LHCN-M2 (cell line): Measurements from ENCODE around the gene UBE2B. TPM values are rescaled to one million over a fixed set of nuclear protein-coding genes. Genes with fewer than 3 reads are reported as not detected.
"Not testable (repeated sequence)": the region's sequence is repeated elsewhere in the genome, so short reads cannot be mapped to it uniquely, and the experiment has no call there.

Source experiments
- DNase-seq: peaks from one replicate; pipeline ENCODE4 v3.0.0-alpha.2; 2012; ENCODE audit warnings: low read depth
- polyA plus RNA-seq: library from polyadenylated mRNA; unstranded; fragments of >200 nt; gene quantifications from one replicate; pipeline ENCODE4 v1.2.1, GENCODE V29; 2012; ENCODE audit warnings: missing spikeins
- total RNA-seq: library from RNA; depleted of rRNA; stranded (reverse); fragments of >200 nt; gene quantifications from 2 replicates; pipeline ENCODE4 v1.2.3, GENCODE V29; 2014; rRNA removed

The UBE2B gene
- 7.2 and 13.2 TPM in 2 replicates for total RNA-seq
- 48.9 TPM for polyA plus RNA-seq

DNA sequence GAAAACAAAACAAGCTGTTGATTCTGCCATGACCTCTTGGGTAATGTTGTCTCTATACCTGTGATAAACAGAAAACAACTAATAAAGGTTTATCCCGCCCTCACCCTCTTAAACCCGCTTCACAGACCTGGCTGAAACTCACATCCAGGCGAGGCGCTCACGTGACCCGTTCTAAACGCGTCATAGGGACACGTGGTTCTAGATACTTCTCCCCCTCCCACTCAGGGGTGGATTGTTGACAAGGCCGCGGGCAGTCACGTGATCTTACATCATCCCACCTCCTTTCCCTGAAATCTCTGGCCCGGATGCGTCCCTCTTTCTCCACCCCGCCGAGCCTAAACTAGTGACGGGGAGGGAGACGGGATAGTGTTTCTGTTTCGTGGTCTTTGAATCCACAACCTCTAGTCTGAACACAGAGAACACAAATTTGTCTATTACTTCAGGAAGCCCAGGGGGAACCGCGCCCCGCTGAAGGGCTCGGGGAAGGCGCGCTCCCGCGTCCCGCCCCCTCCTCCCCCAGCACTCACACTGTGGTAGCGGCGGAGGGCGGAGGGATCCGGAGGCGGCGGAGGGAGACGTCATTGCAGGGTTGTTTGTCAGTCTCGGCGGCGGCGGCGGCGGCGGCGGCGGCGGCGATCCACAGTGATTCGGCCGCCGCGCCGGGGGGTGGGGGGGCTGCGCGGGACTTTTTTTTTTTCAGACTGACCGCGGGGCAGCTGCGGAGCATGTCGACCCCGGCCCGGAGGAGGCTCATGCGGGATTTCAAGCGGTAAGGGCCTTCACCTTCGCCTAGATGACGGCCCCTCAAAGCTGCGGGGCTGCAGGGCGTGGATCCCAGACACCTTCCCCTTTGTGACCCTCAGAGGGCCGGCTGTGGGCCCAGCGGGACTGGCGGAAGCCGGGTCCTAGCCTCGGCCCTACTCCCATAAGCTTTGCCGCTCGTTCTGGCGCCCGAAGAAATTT is at the start of gene UBE2B:
Gene UBE2B, plus strand, starts transcription at position 699 of the 963 bp plus-strand sequence. Its CDS starts 27 bp downstream, at position 726.
- DNase-seq = peak; percentile 100

DNA sequence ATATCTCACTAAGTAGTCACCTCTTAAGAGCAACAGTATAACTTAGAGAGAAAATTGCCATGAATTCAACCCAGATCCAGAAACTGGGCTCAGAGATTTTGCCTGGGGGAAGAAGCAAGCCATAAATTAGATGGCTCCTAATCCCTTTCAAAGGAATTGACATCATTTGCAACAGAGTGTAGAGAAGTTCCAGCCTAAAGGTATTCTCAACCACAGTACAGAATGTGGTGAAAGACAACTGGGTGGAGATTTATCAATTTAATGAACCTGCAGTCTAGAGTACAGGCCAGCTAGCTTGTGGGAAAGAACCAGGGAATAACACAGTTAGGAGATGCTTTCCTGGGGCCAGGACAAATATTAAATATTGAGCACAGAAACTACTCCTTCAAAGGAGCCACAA is 44.0 kb upstream of the UBE2B start:
- DNase-seq = no peak

DNA sequence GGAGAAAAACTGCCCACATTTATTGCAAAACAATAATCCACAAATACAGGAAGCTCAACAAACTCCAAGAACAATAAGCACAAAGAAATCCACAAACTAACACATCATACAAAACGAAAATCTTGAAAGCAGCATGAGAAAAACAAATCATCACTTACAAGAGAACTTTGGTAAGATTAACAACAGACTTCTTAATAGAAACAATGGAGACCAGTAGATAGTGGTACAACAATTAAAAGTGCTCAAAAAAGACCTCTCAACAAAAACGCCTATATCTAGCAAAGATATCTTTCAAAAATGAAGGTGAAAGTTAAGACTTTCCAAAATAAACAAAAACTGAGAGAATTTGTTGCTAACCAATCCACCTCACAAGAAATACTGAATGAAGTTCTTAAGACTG is 42.8 kb upstream of the UBE2B start:
- DNase-seq = peak; percentile 5

DNA sequence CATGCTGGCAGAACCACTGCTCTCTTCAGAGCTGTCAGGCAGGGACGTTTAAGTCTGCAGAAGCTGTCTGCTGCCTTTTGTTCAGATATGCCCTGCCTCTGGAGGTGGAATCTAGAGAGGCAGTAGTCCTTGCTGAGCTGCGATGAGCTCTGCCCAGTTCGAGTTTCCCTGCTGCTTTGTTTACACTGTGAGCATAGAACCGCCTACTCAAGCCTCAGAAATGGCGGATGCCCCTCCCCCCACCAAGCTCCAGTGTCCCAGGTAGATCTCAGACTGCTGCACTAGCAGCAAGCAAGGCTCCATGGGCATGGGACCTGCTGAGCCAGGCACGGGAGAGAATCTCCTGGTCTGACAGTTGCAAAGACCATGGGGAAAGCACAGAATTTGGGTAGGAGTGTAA is 34.5 kb upstream of the UBE2B start:
- not testable (repeated sequence) for DNase-seq

DNA sequence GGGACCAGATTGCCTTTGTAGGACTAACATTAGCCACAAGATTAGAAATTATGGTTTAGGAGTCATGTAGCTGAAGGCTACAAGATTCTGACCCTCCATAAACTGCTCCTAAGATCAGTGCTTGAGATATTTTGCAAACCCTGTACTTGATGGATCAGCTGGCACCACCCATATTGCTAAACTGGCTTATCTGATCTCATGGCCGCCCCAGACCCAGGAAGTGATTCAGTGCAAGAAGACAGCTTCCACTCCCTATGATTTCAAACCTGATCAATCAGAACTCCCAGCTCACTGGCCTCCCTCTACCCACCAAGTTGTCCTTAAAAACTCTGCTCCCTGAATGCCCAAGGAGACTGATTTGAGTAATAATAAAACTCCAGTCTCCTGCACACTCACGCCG is 27.9 kb upstream of the UBE2B start:
- not testable (repeated sequence) for DNase-seq

DNA sequence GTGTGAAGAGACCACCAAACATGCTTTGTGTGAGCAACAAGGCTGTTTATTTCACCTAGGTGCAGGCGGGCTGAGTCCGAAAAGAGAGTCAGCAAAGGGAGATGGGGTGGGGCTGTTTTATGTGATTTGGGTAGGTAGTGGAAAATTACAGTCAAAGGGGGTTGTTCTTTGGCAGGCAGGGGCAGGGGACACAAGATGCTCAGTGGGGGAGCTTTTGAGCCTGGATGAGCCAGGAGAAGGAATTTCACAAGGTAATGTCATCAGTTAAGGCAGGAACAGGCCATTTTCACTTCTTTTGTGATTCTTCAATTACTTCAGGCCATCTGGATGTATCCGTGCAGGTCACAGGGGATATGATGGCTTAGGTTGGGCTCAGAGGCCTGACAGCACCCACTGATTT is 25.9 kb upstream of the UBE2B start:
- DNase-seq = not testable (repeated sequence)

DNA sequence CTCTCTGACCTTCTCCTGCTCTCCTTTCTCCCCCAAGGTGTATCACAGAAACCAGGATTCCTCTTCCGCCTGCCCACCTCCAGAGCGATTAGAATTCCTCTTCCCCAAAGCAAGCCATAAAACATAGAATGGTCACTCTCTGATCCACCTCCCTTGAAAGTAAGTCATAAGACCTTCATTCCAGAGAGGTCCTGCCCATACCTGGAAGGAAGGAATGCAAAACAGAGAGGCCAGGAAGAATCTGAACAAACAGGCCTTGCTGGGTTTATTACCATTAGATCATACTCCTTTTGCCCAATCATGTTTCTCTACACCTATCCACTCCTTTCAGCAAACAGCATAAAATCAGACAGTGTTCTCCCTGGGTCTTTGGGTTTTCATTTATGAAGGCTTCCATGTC is 25.4 kb upstream of the UBE2B start:
- no peak for DNase-seq

DNA sequence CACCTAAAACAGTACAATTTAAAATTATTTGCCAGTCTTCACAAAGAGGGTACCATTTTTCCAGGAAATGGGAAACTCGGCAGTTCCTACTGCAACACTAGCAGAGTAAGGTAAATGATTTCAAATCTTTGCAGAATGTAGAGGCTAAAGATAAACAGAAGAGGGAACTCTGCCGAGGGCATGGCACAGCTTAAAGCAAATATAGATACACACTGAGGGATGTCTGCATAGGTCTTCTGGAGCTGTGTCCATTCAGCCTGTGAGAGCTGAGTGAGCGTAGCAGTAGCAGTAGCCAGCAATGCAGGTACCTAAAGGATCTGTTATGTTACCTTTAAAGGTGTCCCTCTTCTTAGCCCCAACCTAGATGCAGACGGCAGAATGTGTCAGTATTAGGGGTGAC is 21.9 kb upstream of the UBE2B start:
- DNase-seq = no peak

DNA sequence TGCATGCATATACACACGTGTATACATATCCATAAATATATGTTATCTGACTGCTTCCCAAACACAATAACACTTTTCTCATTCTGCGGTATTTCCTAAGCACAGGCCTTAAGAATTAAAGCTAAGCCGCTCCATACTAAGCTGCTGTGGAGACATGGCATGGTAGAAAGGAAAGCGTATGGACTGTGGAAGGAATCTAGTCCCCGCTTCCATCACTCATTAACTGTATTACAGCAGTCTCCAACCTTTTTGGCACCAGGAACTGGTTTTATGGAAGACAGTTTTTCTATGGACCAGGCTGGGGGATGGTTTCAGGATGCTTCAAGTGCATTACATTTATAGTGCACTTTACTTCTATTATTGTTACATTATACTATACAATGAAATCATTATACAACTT is 15.7 kb upstream of the UBE2B start:
- DNase-seq = no peak

DNA sequence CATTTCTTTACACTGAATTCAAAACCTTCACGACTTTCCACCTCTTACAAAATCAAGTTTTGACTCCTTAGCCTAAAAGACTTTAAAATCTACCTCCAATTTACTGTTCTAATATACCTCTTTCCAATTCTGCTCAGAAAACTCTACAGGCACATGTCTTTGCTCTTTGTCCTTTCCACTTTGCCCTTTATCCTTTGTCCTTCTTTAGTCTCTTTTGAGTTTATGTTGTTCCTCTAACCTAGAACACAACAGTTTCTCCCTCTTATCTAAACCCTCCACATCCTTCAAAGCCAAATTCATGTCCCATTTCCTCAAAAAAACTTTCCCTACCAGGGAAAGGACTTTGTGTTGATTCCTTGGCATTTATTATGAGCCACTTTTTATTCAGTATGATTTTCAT is 5.8 kb upstream of the UBE2B start:
- DNase-seq = no peak

DNA sequence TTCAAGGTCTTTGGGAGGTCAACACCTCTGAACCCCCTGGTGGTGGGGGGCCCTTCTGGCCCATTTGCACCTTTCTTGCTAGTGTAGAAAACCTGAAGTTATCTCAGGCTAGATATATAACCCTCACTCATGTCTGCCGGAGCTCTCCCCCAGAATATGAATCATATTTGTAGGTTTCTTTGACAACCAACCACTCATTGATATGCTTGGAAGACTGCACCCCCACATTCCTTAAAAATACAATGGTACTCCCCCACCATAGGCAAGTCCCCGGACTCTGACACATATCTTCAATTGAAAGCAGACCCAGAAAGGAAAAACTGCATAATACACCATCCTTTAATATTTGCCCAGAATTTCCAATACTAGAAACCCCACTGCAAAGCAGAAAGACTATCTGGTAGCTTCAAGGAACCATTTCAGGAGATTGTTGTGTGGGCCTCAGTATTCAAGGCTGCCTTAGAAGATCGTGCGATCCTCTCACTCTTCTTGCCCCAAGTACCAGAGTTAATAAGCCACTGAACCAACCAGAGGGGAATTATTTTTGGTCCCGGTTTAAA is 978 bp upstream of the UBE2B start:
- no peak for DNase-seq

DNA sequence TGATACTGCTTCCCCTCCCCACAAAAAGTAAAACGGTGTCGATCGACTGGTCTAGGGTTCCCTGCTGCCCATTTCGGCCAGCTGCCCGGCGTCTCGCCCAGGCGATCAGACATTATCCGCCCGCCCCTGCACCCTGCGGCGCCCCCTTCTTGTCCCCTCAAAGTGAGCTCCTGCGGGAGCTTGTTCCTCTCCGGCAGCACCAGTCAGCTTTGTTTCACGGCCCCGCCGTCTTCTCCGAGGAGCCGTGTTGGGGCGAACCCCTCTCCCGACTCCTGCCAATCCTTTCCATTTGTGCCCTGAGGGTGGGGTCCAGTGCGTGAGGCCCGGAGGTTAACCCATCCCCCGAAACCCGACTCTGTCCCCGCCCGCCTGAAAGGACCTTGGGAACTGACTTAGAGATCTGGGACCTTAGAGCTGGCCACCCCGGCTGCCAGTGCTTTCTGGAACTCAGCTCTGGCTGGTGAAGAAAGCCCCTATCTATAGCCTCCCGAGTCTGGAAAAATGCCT is 518 bp downstream of the UBE2B start:
- DNase-seq = peak; percentile 55

DNA sequence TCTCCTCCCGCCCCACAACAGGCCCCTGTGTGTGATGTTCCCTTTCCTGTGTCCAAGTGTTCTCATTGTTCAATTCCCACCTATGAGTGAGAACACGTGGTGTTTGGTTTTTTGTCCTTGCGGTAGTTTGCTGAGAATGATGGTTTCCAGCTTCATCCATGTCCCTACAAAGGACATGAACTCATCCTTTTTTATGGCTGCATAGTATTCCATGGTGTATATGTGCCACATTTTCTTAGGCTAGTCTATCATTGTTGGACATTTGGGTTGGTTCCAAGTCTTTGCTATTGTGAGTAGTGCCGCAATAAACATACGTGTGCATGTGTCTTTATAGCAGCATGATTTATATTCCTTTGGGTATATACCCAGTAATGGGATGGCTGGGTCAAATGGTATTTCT is 2.3 kb downstream of the UBE2B start:
- not testable (repeated sequence) for DNase-seq

DNA sequence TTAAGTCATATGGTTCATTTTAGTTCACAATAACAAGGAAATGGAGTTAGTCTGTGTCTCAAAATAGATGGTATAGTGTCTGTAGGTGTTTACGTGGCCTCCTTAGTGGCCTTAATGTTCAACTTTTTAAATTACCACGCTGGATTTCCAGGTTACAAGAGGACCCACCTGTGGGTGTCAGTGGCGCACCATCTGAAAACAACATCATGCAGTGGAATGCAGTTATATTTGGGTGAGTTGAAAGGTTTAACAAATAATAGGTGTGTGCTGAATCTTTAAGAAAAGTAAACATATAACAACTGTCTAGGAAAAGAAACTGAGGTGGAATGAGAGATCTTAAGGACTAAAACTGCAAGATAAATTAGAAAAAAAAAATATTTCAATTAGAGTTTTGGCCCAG is 2.9 kb downstream of the UBE2B start:
- DNase-seq = no peak

DNA sequence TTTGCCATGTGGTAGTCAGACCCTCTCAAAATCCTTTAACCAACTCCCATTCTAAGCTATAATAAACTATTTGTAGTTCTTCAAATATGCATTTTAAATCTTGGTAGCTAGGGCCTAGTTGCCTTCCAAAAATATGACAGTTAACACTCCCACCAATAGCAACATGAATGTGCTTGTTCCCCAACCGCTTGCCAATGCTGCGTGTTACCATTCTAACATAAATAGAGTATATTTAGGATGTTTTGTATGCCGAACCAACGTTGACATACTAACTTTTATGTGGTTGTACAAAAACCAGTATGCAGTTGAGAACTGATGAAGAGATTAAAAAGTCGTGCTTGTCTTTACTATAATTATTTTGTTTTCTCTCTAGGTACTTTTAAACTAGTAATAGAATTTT is 9.0 kb downstream of the UBE2B start:
- DNase-seq = no peak

DNA sequence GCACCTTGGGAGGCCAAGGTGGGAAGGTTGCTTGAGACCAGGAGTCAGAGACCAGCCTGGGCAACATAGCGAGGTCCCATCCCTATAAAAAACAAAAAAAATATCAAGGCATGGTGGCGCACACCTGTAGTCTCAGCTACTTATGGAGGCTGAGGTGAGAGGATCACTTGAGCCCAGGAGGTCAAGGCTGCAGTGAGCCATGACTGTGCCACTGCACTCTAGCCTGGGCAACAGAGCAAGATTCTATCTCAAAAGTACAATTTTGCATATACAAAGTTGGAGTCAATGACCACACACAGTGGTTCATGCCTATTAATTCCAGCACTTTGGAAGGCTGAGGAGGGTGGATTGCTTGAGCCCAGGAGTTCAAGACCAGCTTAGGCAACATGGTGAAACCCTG is 10.8 kb downstream of the UBE2B start:
- DNase-seq = not testable (repeated sequence)

DNA sequence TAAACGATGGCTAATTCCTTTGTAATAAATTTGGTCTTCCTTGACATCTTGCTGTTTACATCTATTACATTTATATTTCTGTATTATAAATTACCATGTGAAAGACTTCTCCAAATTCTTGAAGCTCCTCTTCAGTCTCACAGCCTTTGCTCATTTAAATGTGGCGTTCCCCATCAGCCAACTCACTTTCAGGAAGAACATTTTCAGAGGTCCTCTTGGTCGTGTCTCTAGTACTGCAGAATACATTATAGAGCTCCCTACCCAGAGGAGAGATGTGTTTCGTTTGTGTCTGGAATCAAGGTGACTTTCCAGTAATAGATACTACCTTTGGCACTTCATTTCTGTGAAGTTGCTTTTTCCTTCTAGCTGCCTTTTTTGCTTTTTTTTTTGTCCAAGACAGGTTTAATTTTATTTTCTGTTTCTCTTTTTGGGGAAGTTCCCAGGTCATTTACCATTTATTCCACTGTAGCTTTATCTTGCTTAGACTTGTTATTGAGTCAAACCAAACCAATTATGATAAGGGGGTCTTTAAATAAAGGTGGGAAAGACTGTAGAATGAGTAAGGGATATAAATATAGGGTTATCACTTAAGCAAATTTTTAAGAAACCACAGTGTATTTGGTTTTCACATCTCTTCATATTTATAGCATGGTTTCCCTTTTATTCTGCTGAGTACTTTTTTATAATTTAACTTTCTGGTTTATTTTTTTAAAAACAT is 12.8 kb downstream of the UBE2B start:
- DNase-seq = no peak

DNA sequence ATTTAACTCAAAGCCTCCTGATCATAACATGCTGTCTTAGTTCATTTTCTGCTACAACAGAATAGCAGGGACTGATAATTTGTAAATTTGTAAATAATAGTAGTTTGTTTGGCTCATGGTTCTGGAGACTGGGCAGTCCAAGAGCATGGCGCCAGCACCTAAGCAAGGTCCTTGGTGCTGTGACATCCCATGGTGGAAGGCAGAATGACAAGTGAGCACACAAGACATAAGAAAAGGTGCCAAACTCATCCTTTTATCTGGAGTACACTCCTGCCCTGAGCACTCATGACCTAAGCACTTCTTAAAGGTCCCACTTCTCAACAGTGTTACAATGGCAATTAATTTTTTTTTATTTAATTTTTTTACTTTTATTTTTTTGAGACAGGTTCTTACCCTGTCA is 16.1 kb downstream of the UBE2B start:
- DNase-seq = no peak

DNA sequence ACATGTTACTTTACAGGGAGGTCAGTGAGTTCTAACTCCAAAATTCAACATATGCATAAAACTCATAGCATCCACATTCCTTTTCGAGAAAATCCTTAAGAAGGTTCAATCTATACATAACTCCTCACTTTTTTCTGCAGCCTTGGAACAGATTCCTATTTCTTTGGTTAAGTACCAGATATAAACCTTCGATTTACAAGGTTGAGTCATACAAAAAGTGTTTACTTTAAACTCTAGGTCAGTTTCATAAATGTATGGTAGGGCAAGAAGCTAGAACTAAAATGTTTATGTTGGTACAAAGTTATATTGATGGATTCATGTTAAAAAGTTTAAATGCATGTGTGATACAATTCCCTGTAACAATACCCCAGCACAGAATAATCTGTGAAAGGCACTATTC is 20.9 kb downstream of the UBE2B start:
- no peak for DNase-seq

DNA sequence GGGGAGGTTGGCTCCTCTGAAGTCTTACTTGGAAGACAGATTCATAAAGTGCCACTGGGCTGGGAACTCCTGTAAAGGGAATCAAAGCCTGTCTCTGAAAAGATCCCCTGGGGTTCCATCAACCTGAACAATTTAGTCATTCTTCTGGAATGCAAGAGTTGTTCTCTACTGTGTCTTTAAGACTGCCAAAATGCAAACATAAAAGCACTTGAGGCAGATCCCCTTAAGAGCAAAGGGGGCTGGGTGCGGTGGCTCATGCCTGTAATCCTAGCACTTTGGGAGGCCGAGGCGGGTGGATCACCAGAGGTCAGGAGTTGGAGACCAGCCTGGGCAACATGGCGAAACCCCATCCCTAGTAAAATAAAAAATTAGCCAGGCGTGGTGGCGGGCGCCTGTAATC is 23.6 kb downstream of the UBE2B start:
- no peak for DNase-seq

DNA sequence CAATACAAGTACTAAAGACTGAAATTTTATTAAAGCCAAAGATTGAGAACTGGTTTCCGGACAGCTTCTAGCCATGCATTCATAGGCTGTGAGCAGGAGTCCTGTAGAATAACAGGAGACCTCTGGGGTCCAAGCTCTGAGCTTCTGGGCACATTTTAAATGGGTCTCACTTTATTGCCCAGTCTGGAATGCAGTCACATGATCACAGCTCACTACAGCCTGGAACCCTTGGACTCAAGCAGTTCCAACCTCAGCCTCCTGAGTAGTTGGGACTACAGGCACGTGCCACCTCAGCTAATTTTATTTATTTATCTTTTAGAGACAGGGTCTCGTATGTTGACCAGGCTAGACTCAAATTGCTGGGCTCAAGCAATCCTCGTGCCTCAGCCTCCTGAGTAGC is 24.9 kb downstream of the UBE2B start:
- no peak for DNase-seq

DNA sequence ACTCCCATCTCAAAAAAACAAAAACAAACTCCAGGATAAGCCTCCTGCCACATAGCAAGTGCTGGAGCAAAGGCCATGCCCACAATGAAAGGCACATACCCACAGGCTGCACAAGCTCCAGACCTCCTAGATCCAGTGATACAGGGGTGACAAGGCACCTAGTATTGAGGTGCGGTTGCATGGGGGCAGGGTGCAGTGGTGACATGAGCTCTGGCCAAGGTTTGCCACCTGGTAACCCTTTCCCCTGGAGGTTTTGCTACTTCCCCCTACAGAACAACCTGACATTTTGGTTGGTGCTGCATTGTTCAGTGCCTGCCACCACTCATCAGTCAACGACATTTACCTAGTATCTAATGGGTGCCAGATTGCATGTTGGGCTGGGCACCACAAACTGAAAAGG is 25.8 kb downstream of the UBE2B start:
- DNase-seq = no peak
